ENCODE measurements around the gene ZNF512. TPM values are rescaled to one million over a fixed set of nuclear protein-coding genes. Genes with fewer than 3 reads are reported as not detected.
"Not testable (repeated sequence)": the region's sequence is repeated elsewhere in the genome, so short reads cannot be mapped to it uniquely, and the experiment has no call there.

The ZNF512 gene
- total and polyA plus RNA-seq, 8 donors: 6.1 to 20.5 (median 10.0) TPM

- H3K4me3 ChIP-seq: no peak overlapping the region
- FAIRE-seq: no peak
- H3K9me3 ChIP-seq: no peaks in the 10 kb centered on the region
- no peak for DNase-seq
- no peaks in the 10 kb centered on the region for H3K36me3 ChIP-seq
- H3K27ac ChIP-seq: no peak overlapping the region
- intact Hi-C loops (cut with DNase I): no loop called here
- 88 to 89% methylated on average over 5 of the region's 5 CpGs for WGBS, 2 donors
- no peak for ATAC-seq
- H3K4me1 ChIP-seq: no peaks in the 10 kb centered on the region
- no peaks in the 10 kb centered on the region for H3K27me3 ChIP-seq
- no peak for TF ChIP-seq CTCF (IDR thresholded peaks at IDR 0.05)
These were observed 37.3 kb upstream of the ZNF512 start for GRCh38 chr2:27545348-27546141.

- 44 to 50% methylated on average over 1 of the region's 1 CpG for WGBS, 2 donors
- intact Hi-C loops (cut with DNase I): no loop called here
- Histone ChIP-seq H3K9me3 (no peaks in the 10 kb centered on the region), H3K27me3 (no peaks in the 10 kb centered on the region), H3K4me1 (no peaks in the 10 kb centered on the region), H3K36me3 (no peaks in the 10 kb centered on the region), H3K27ac (no peak overlapping the region), H3K4me3 (no peak overlapping the region)
- no peak for FAIRE-seq
- no peak for TF ChIP-seq CTCF (IDR thresholded peaks at IDR 0.05)
- no peak for DNase-seq
- ATAC-seq: no peak
These were observed 33.5 kb upstream of the ZNF512 start for GRCh38 chr2:27549303-27549702.

DNA sequence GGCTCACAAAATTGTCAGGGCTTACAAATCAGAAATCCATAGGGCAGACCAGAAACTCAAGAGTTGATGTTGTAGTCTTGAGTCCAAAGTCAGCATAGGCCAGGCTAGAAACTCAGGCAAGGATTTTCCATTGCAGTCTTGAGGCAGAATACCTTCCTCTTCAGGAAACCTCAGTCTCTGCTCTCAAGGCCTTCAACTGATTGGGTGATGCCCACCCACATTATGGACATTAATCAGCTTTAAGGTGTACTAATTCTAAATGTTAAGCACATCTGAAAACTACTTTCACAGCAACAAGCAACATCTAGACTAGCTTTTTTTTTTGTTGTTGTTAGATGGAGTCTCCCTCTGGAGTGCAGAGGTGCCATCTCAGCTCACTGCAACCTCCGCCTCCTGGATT, 31.3 kb upstream of the ZNF512 start:
- Histone ChIP-seq H3K4me3 (no peak overlapping the region), H3K27ac (no peak overlapping the region), H3K9me3 (no peaks in the 10 kb centered on the region), H3K27me3 (no peaks in the 10 kb centered on the region), H3K36me3 (no peaks in the 10 kb centered on the region), H3K4me1 (no peaks in the 10 kb centered on the region)
- ATAC-seq (no peak), FAIRE-seq (no peak), DNase-seq (no peak)
- TF ChIP-seq CTCF (IDR thresholded peaks at IDR 0.05): no peak
- intact Hi-C loops (cut with DNase I): no loop called here
- 90 to 100% methylated on average over 1 of the region's 1 CpG for WGBS, 2 donors

- no peak for FAIRE-seq
- 69 to 74% methylated on average over 2 of the region's 2 CpGs for WGBS, 2 donors
These were observed 29.9 kb upstream of the ZNF512 start for GRCh38 chr2:27552941-27553340.

DNA sequence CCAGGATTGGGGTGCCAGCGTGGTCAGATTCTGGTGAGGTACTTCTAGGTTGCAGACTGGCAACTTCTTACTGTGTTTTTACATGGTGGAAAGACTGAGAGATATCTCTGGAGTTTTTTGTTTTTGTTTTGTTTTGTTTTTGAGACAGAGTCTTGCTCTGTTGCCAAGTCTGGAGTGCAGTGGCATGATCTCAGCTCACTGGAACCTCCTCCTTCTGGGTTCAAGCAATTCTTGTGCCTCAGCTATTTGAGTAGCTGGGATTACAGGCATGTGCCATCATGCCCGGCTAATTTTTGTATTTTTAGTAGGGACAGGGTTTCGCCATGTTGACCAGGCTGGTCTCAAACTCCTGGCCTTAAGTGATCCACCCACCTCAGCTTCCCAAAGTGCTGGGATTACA, 28.4 kb upstream of the ZNF512 start:
- DNase-seq; H3K27ac ChIP-seq; ATAC-seq; H3K27me3 ChIP-seq; H3K4me3 ChIP-seq; H3K4me1 ChIP-seq; H3K36me3 ChIP-seq; FAIRE-seq; intact Hi-C loops (cut with DNase I); H3K9me3 ChIP-seq: not testable (repeated sequence)
- 68 to 83% methylated on average over 3 of the region's 3 CpGs for WGBS, 2 donors

More at GRCh38 chr2:27552941-27553340, 29.9 kb upstream of the ZNF512 start:
- no peaks in the 10 kb centered on the region for H3K27me3 ChIP-seq
- no peak overlapping the region for H3K27ac ChIP-seq
- no peaks in the 10 kb centered on the region for H3K9me3 ChIP-seq
- ATAC-seq (no peak), DNase-seq (no peak)
- H3K4me3 ChIP-seq: no peak overlapping the region
- H3K36me3 ChIP-seq: no peaks in the 10 kb centered on the region
- no peak for TF ChIP-seq CTCF (IDR thresholded peaks at IDR 0.05)
- intact Hi-C loops (cut with DNase I): no loop called here
- H3K4me1 ChIP-seq: no peaks in the 10 kb centered on the region
